GM12864 (cell line): Measurements from ENCODE around the gene FNBP1L.
A peak's percentile ranks its signal among the peaks of the same experiment; 100 is the strongest.

Source experiments
- DNase-seq: peaks from one replicate; pipeline ENCODE4 v3.0.0-alpha.2; 2011; ENCODE audit warnings: low read depth
- H3K4me3 ChIP-seq: 2 replicates; pipeline ENCODE4 v1.5.1; 2011; ENCODE audit warnings: mild to moderate bottlenecking, low read depth, low read length, control low read depth
- CTCF ChIP-seq: IDR thresholded peaks from 2 replicates; pipeline ENCODE4 v1.5.1; 2011; ENCODE audit warnings: low read depth, mild to moderate bottlenecking, moderate library complexity, low read length, control low read depth, inconsistent platforms; ENCODE audit errors: missing control alignments

FNBP1L gene

DNA sequence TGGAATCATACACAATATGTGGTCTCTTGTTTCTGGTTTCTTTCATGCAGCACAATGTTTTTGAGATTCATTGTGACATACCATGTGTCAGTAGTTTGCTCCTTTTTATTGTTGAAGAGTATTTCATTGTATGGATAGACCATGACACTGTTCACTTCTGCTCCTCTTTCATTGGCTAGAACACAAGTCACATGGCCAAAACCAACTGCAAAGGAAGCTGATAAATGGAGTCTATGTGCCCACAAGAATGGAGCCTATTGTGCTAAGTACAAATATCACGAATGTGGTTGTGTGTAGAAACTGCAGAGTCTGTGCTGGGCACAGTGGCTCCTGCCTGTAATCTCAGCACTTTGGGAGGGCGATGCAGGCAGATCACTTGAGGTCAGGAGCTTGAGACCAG, 28.6 kb upstream of the FNBP1L start:
- TF ChIP-seq CTCF: no peak
- no peak overlapping the region for H3K4me3 ChIP-seq
- DNase-seq: no peak

DNA sequence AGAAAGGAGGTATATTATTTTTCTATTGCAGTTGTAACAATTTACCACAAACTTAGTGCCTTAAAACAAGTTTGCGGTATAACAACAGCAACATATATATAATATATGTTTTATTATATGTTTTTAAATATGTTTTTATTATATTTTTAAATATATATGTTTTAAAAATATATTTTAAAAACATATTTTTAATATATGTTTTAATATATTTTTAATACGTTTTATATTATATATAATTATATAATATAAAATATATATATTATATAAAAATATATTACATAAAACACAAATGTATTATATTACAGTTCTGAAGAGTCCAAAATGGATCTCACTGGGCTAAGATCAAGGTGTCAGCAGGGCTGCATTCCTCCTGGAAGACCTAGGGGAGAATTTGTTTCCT, 27.5 kb upstream of the FNBP1L start:
- DNase-seq: no peak
- no peak for TF ChIP-seq CTCF

GRCh38 chr1:93426181-93426580, 21.7 kb upstream of the FNBP1L start:
- no peak for DNase-seq
- TF ChIP-seq CTCF: no peak
- no peak overlapping the region for H3K4me3 ChIP-seq

More for the DNA sequence above, 27.5 kb upstream of the FNBP1L start:
- H3K4me3 ChIP-seq: no peak overlapping the region

DNA sequence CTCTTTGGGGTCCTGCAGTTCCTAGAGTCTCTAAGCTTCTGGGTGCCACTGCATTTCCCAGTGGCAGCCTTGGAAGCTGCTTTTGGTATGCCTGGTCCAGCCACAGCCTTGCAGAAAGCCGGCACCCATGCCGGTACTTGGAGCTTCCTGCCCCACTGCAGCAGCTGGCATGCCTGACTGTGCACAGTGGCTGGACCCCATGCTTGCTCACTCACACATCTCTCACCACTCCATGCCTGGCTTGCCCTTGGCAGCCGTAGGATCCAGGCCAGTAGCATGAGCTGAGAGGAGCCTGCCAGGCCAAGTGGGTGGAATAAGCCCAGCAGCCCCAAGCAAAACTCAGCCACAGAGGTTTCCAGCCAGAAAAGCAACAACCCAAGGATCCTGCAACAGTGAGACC, 20.3 kb upstream of the FNBP1L start:
- TF ChIP-seq CTCF: no peak
- H3K4me3 ChIP-seq: no peak overlapping the region
- DNase-seq: no peak

DNA sequence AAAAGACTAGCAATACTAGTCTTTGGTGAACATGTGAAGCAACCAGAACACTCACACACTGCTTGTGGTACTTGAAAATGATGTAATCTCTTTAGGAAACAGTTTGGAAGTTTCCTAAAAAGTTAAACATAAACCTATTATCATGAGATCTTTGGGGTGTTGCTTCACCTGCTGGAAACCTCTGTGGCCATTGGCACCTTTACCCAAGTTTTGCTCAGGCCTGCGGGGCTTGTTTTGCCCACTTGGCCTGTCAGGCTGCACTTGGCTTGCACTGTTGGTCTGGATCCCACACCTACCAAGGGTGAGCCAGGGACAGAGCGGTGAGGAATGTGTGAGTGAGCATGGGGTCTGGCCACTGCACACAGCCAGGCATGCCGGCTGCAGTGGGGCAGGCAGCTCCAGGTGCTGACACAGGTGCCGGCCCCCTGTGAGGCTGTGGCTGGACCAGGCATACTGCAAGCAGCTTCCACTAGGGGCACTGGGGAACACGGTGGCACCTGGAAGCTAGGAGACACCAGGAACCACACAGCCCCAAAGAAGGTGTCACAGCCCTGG, 14.4 kb upstream of the FNBP1L start:
- TF ChIP-seq CTCF: peak; percentile 28
- H3K4me3 ChIP-seq: no peak overlapping the region
- DNase-seq: no peak

DNA sequence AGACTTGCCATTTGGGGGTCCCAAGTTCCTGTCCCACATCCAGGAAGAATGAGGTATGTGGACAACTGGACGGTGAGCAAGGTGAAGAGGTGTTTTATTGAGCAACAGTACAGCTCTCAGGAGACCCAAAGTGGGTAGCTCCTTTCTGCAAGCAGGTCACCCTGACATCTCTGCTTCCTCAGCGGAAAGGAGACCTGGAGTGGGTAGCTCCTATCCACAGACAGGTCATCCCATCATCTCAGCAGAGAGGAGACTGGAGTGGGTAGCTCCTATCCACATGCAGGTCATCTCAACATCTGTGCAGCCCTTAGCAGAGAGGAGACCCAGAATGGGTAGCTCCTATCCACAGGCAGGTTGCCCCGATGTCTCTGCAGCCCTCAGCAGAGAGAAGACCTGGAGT, 13.8 kb upstream of the FNBP1L start:
- TF ChIP-seq CTCF: no peak

GRCh38 chr1:93434987-93435386, 12.9 kb upstream of the FNBP1L start:
- no peak overlapping the region for H3K4me3 ChIP-seq
- DNase-seq: no peak
- no peak for TF ChIP-seq CTCF

More for the DNA sequence above, 13.8 kb upstream of the FNBP1L start:
- DNase-seq: no peak
- H3K4me3 ChIP-seq: no peak overlapping the region
